Measurements from ENCODE around the gene DHRSX. TPM values are rescaled to one million over a fixed set of nuclear protein-coding genes. Genes with fewer than 3 reads are reported as not detected.
"Not testable (repeated sequence)": the region's sequence is repeated elsewhere in the genome, so short reads cannot be mapped to it uniquely, and the experiment has no call there.

The DHRSX gene
- total RNA-seq, 3 donors from 2014 or later: 24.9 to 52.4 (median 37.5) TPM

GRCh38 chrX:2508648-2509335, 8.0 kb upstream of the DHRSX start:
- no peaks in the 10 kb centered on the region for H3K36me3 ChIP-seq (ENCODE audit: low read depth)
- no peaks in the 10 kb centered on the region for H3K9me3 ChIP-seq
- no peak for TF ChIP-seq CTCF (IDR thresholded peaks at IDR 0.05)
- DNase-seq: no peak
- no peak for ATAC-seq
- no peak overlapping the region for H3K4me3 ChIP-seq
- no peaks in the 10 kb centered on the region for H3K4me1 ChIP-seq (ENCODE audit: low read depth)
- intact Hi-C loops (cut with DNase I, micrococcal nuclease): no loop called here

GRCh38 chrX:2507904-2508627, 7.3 kb upstream of the DHRSX start:
- intact Hi-C loops (cut with DNase I, micrococcal nuclease): no loop called here

GRCh38 chrX:2507196-2507595, 6.4 kb upstream of the DHRSX start:
- no peak for ATAC-seq
- no peak for DNase-seq
- Histone ChIP-seq H3K4me1 (ENCODE audit: low read depth) (no peaks in the 10 kb centered on the region), H3K4me3 (no peak overlapping the region), H3K36me3 (ENCODE audit: low read depth) (no peaks in the 10 kb centered on the region), H3K9me3 (no peaks in the 10 kb centered on the region)
- TF ChIP-seq CTCF (IDR thresholded peaks at IDR 0.05): no peak
- intact Hi-C loops (cut with DNase I, micrococcal nuclease): no loop called here

More at GRCh38 chrX:2507904-2508627, 7.3 kb upstream of the DHRSX start:
- Histone ChIP-seq H3K36me3 (ENCODE audit: low read depth) (no peaks in the 10 kb centered on the region), H3K4me3 (no peak overlapping the region), H3K9me3 (no peaks in the 10 kb centered on the region), H3K4me1 (ENCODE audit: low read depth) (no peaks in the 10 kb centered on the region)
- ATAC-seq: peak; percentile 69
- no peak for TF ChIP-seq CTCF (IDR thresholded peaks at IDR 0.05)
- DNase-seq: peak in 1 of 3 donors; percentile 65

- H3K4me3 ChIP-seq; ATAC-seq; DNase-seq; H3K4me1 ChIP-seq (ENCODE audit: low read depth); intact Hi-C loops (cut with DNase I, micrococcal nuclease); H3K36me3 ChIP-seq (ENCODE audit: low read depth); H3K9me3 ChIP-seq: not testable (repeated sequence)
Measured at GRCh38 chrX:2505341-2505740, 4.6 kb upstream of the DHRSX start.

GRCh38 chrX:2504706-2505332, 4.0 kb upstream of the DHRSX start:
- DNase-seq (peak in 1 of 3 donors; percentile 65), ATAC-seq (peak; percentile 7)
- TF ChIP-seq CTCF (IDR thresholded peaks at IDR 0.05): no peak
- no peaks in the 10 kb centered on the region for H3K36me3 ChIP-seq (ENCODE audit: low read depth)
- H3K4me1 ChIP-seq (ENCODE audit: low read depth): peaks cover 1% of the 10 kb centered on the region
- intact Hi-C loops (cut with DNase I, micrococcal nuclease): no loop called here
- no peaks in the 10 kb centered on the region for H3K9me3 ChIP-seq
- H3K4me3 ChIP-seq: no peak overlapping the region
